SK-N-SH (cell line): ENCODE results near the gene TMEM44. TPM values are rescaled to one million over a fixed set of nuclear protein-coding genes. Genes with fewer than 3 reads are reported as not detected.

Source experiments
- CTCF ChIA-PET: fragments of 300-600, 350-600 bp; formaldehyde crosslinking; extraction: SDS; loops from one replicate; lab custom pipeline; 2021; lab: Yijun Ruan, JAX
- POLR2A ChIA-PET: fragments of 350-600 bp; sonication (Branson Sonifier 250); formaldehyde crosslinking; extraction: SDS; loops from one replicate; lab custom pipeline; 2020; ENCODE audit warnings: antibody characterized with exemption, inconsistent platforms; lab: Yijun Ruan, JAX
- DNase-seq: peaks from one replicate; pipeline ENCODE4 v3.0.0; 2012
- H2AFZ ChIP-seq: fragments of 200-600 bp; sonication (generic); 2 replicates; pipeline ENCODE4 v1.8.1; 2016; ENCODE audit warnings: antibody characterized with exemption, mild to moderate bottlenecking, low read depth
- H3F3A ChIP-seq: fragments of 200-600 bp; sonication (generic); replicated peaks from 2 replicates; pipeline ENCODE3; 2016; ENCODE audit warnings: antibody characterized with exemption, mild to moderate bottlenecking; ENCODE audit not compliant: insufficient read depth
- H3K27ac ChIP-seq, 2 experiments: fragments of 200-500 bp in 1 of 2; fragments of 200-600 bp in 1 of 2; sonication (Bioruptor generic) in 1 of 2; sonication (generic), shearing (Covaris generic) in 1 of 2; 2 replicates each; pipeline versions ENCODE4 v1.5.1 to v1.6.1; 2014 to 2016; ENCODE audit warnings: low read depth in 2 of 2, inconsistent platforms in 1 of 2, low read length in 1 of 2, mild to moderate bottlenecking in 1 of 2, mixed read lengths in 1 of 2
- H3K27me3 ChIP-seq: fragments of 200-600 bp; sonication (generic), shearing (Covaris generic); 2 replicates; pipeline ENCODE4 v1.6.1; 2016; ENCODE audit warnings: mixed run types; ENCODE audit not compliant: insufficient read depth
- H3K36me3 ChIP-seq, 2 experiments: fragments of 200-500 bp in 1 of 2; fragments of 200-600 bp in 1 of 2; sonication (Bioruptor generic) in 1 of 2; sonication (generic) in 1 of 2; replicated peaks in 1 of 2; 2 replicates each; pipeline versions ENCODE3 to v1.5.1; 2014 to 2016; ENCODE audit warnings: low read length in 1 of 2, mild to moderate bottlenecking in 1 of 2; ENCODE audit not compliant: insufficient read depth in 2 of 2, control insufficient read depth in 1 of 2
- H3K4me1 ChIP-seq, 2 experiments: fragments of 200-500 bp in 1 of 2; fragments of 200-600 bp in 1 of 2; sonication (Bioruptor generic) in 1 of 2; sonication (generic), shearing (Covaris generic) in 1 of 2; 2 replicates each; pipeline versions ENCODE4 v1.5.1 to v1.6.1; 2014 to 2016; ENCODE audit warnings: low read depth in 1 of 2, low read length in 1 of 2, mixed run types in 1 of 2; ENCODE audit not compliant: insufficient read depth in 2 of 2, control insufficient read depth in 1 of 2
- H3K4me2 ChIP-seq: fragments of 200-600 bp; sonication (generic), shearing (Covaris generic); 2 replicates; pipeline ENCODE4 v1.6.1; 2017; ENCODE audit warnings: mixed run types
- H3K4me3 ChIP-seq, 2 experiments: fragments of 200-500 bp in 1 of 2; fragments of 200-600 bp in 1 of 2; sonication (Bioruptor generic) in 1 of 2; sonication (generic), shearing (Covaris generic) in 1 of 2; 2 replicates each; pipeline versions ENCODE4 v1.5.1 to v1.8.1; 2014 to 2016; ENCODE audit warnings: low read depth in 2 of 2, inconsistent platforms in 1 of 2, low read length in 1 of 2, mild to moderate bottlenecking in 1 of 2, mixed read lengths in 1 of 2, moderate library complexity in 1 of 2
- H3K79me2 ChIP-seq: fragments of 200-600 bp; sonication (generic); 2 replicates; pipeline ENCODE4 v1.8.1; 2017; ENCODE audit warnings: mild to moderate bottlenecking; ENCODE audit not compliant: insufficient read depth
- H3K9ac ChIP-seq: fragments of 200-600 bp; sonication (generic); 2 replicates; pipeline ENCODE4 v1.6.1; 2017; ENCODE audit warnings: mixed run types
- H3K9me2 ChIP-seq: fragments of 200-600 bp; sonication (generic); 2 replicates; pipeline ENCODE4 v1.6.1; 2017; ENCODE audit warnings: mixed run types
- H3K9me3 ChIP-seq: fragments of 200-600 bp; sonication (generic); 2 replicates; pipeline ENCODE4 v1.6.1; 2017; ENCODE audit warnings: mixed run types, mild to moderate bottlenecking, moderate library complexity
- H4K20me1 ChIP-seq: fragments of 200-600 bp; sonication (generic); 2 replicates; pipeline ENCODE4 v1.6.1; 2017; ENCODE audit warnings: mild to moderate bottlenecking, mixed run types; ENCODE audit not compliant: insufficient read depth
- CHD2 ChIP-seq: fragments of 150-350 bp; IDR thresholded peaks from 2 replicates; pipeline ENCODE4 v1.6.1; 2018; ENCODE audit warnings: low read length; ENCODE audit not compliant: partially characterized antibody
- ELF1 ChIP-seq: IDR thresholded peaks from 2 replicates; pipeline ENCODE4 v1.4.0; 2012
- EP300 ChIP-seq, 2 experiments: IDR thresholded peaks; 2 replicates each; pipeline versions ENCODE4 v1.4.0 to v1.6.1; 2012; ENCODE audit warnings: borderline replicate concordance in 1 of 2, low read depth in 1 of 2, low read length in 1 of 2
- FOSL2 ChIP-seq: IDR thresholded peaks from 2 replicates; pipeline ENCODE4 v1.4.0; 2012; ENCODE audit warnings: low read depth, mild to moderate bottlenecking, moderate library complexity, borderline replicate concordance
- FOXM1 ChIP-seq: IDR thresholded peaks from 2 replicates; pipeline ENCODE4 v1.4.0; 2012; ENCODE audit warnings: low read depth, mild to moderate bottlenecking
- GABPA ChIP-seq: IDR thresholded peaks from 2 replicates; pipeline ENCODE4 v1.4.0; 2012; ENCODE audit warnings: low read depth, mild to moderate bottlenecking
- GATA2 ChIP-seq: sonication (generic); formaldehyde crosslinking; IDR thresholded peaks from 2 replicates; pipeline ENCODE4 v1.5.0; 2020; ENCODE audit warnings: mild to moderate bottlenecking, missing genetic modification reagents
- JUND ChIP-seq: IDR thresholded peaks from 2 replicates; pipeline ENCODE4 v1.4.0; 2012
- MAX ChIP-seq: IDR thresholded peaks from 2 replicates; pipeline ENCODE4 v1.4.0; 2012; ENCODE audit warnings: low read depth
- MEF2A ChIP-seq: IDR thresholded peaks from 2 replicates; pipeline ENCODE4 v1.4.0; 2012; ENCODE audit warnings: low read depth, borderline replicate concordance
- NFIC ChIP-seq: IDR thresholded peaks from 2 replicates; pipeline ENCODE4 v1.4.0; 2012; ENCODE audit warnings: borderline replicate concordance
- NRF1 ChIP-seq: IDR thresholded peaks from 2 replicates; pipeline ENCODE4 v1.6.1; 2012; ENCODE audit warnings: low read depth, mild to moderate bottlenecking, low read length
- POLR2AphosphoS5 ChIP-seq: IDR thresholded peaks from 2 replicates; pipeline ENCODE4 v1.6.1; 2012; ENCODE audit warnings: low read depth, low read length
- RCOR1 ChIP-seq: fragments of 150-350 bp; IDR thresholded peaks from 2 replicates; pipeline ENCODE4 v1.6.1; 2017; ENCODE audit warnings: antibody characterized with exemption, low read length
- REST ChIP-seq: IDR thresholded peaks from 2 replicates; pipeline ENCODE4 v1.6.1; 2012; ENCODE audit warnings: mild to moderate bottlenecking, low read depth, low read length, moderate library complexity
- RXRA ChIP-seq: IDR thresholded peaks from 2 replicates; pipeline ENCODE4 v1.4.0; 2012; ENCODE audit warnings: low read depth, mild to moderate bottlenecking, borderline replicate concordance
- SIN3A ChIP-seq: IDR thresholded peaks from 2 replicates; pipeline ENCODE4 v1.6.1; 2012; ENCODE audit warnings: low read depth, mild to moderate bottlenecking, low read length, moderate library complexity, borderline replicate concordance
- TAF1 ChIP-seq: IDR thresholded peaks from 2 replicates; pipeline ENCODE4 v1.6.1; 2012; ENCODE audit warnings: low read depth, mild to moderate bottlenecking, low read length, moderate library complexity, borderline replicate concordance
- TCF12 ChIP-seq: IDR thresholded peaks from 2 replicates; pipeline ENCODE4 v1.4.0; 2012
- WGBS: methylation state at CpG from one replicate; pipeline ENCODE4 v1.1.6; 2017; ENCODE audit warnings: low lambda C conversion rate; 5-methylcytosine and 5-hydroxymethylcytosine counted together
- polyA plus RNA-seq, 3 experiments: library from polyadenylated mRNA; depleted of rRNA; stranded (reverse); fragments of >200 nt; gene quantifications; 2 replicates each; pipeline ENCODE4 v1.2.3, GENCODE V29; 2012
- TF ChIP-seq, protein P1 (sequence below): IDR thresholded peaks from 2 replicates; pipeline ENCODE4; 2012
- TF ChIP-seq, protein P2 (sequence below): IDR thresholded peaks from 2 replicates; pipeline ENCODE4 v1.4.0; 2012; ENCODE audit warnings: low read depth, borderline replicate concordance
- TF ChIP-seq, protein P3 (sequence below): fragments of 150-350 bp; IDR thresholded peaks from 2 replicates; pipeline ENCODE4 v1.6.1; 2017; ENCODE audit warnings: antibody characterized with exemption, low read length, low read depth, borderline replicate concordance

TMEM44 gene
- polyA plus RNA-seq, 1 of the 3 experiments (the other 2 are of a cell fraction): 22.6 TPM

DNA sequence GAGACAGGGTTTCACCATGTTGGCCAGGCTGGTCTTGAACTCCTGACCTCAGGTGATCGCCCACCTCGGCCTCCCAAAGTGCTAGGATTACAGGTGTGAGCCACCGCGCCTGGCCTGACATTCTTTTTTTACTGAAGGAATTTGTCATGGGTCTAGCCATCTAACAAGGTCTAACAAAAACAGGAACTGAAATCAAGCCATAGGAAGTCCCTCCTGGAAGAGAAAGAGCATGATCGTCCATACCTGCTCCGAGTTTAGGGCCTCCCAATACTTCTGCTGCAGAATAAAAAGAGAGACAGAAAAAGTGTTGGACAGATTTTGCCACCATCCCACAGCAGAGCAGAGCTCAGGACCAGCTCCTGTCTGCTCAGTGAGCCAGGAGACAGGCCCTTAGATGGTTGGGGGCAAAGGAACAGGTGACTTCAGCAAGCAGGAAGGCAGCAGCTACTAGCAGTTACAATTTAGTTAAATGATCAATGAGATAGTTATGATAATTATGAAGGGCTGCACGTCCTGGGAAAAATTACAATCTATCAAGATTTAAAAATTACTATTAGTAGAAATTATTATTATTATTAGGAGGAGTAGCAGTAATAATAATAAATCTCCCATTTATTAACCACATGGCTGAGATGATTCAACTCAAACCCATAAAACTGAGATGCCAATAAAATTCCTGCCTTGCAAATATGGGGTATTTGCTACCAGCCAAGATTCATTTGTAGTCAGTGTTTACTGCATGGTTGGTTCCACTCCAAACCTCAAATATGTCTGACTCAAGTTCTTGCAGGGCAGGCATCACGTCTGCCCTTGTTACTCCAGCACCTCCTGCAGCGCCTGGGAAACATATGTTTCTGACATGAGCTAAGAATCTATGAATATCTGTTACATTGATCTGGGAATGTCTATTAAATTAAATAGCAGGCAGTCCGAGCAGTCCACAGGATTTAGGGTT is 40.1 kb downstream of the TMEM44 start:
- 57% methylated on average over 10 of the region's 10 CpGs for WGBS
- Histone ChIP-seq H3K27me3 (no peaks in the 10 kb centered on the region), H3F3A (peaks cover 35% of the 10 kb centered on the region), H4K20me1 (no peaks in the 10 kb centered on the region), H3K4me1 (peaks cover 8 to 14% of the 10 kb centered on the region in 2 experiments; a peak in 2 of 4 replicates), H3K36me3 (peaks cover 0 to 13% of the 10 kb centered on the region in 2 experiments), H3K9me2 (no peaks in the 10 kb centered on the region), H3K4me2 (peak overlapping the region; percentile 61; the same call in 1 of the 2 replicates), H3K4me3 (no peak overlapping the region), H3K27ac (peak overlapping the region in 1 of 2 experiments; percentile 94; a peak in 2 of 4 replicates), H3K9me3 (no peaks in the 10 kb centered on the region), H3K79me2 (no peaks in the 10 kb centered on the region), H3K9ac (peak overlapping the region; percentile 53), H2AFZ (no peak overlapping the region)
- ChIA-PET CTCF (interaction anchor here (0.7 to 5.2 kb wide), 12 partner anchors 10 to 260 kb away, joined by 3 to 64 read pairs (median 6); no protein-coding TSS in a partner anchor), POLR2A (interaction anchor here (0.6 kb wide), 1 partner anchor 967 kb away, joined by 3 read pairs; no protein-coding TSS in a partner anchor)
- DNase-seq: peak; percentile 68
- TF ChIP-seq NRF1 (no peak), MAX (peak; percentile 94), GABPA (0 out of 2 replicates have a peak, but pooled peaks have one; percentile 17), REST (peak; percentile 71; the same call in 1 of the 2 replicates), JUND (peak; percentile 99), FOSL2 (peak; percentile 98), EP300 (IDR thresholded peaks at IDR 0.05; ENCODE audit: borderline replicate concordance in 1 of 2, low read depth in 1 of 2, low read length in 1 of 2) (peak; percentile 65 to 99), ELF1 (0 out of 2 replicates have a peak, but pooled peaks have one; percentile 18), RXRA (peak; percentile 94), TAF1 (no peak), GATA2 (CRISPR knock-in tag) (peak; percentile 41; the same call in 1 of the 2 replicates), FOXM1 (peak; percentile 91), TCF12 (peak; percentile 100), RCOR1 (peak; percentile 80; the same call in 1 of the 2 replicates), SIN3A (peak; percentile 93; the same call in 1 of the 2 replicates), MEF2A (peak; percentile 93), POLR2AphosphoS5 (peak; percentile 97), CHD2 (peak; percentile 15), NFIC (peak; percentile 100)
- TF ChIP-seq, protein P1, sequence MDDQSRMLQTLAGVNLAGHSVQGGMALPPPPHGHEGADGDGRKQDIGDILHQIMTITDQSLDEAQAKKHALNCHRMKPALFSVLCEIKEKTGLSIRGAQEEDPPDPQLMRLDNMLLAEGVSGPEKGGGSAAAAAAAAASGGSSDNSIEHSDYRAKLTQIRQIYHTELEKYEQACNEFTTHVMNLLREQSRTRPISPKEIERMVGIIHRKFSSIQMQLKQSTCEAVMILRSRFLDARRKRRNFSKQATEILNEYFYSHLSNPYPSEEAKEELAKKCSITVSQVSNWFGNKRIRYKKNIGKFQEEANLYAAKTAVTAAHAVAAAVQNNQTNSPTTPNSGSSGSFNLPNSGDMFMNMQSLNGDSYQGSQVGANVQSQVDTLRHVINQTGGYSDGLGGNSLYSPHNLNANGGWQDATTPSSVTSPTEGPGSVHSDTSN: peak; percentile 97
- TF ChIP-seq, protein P2, sequence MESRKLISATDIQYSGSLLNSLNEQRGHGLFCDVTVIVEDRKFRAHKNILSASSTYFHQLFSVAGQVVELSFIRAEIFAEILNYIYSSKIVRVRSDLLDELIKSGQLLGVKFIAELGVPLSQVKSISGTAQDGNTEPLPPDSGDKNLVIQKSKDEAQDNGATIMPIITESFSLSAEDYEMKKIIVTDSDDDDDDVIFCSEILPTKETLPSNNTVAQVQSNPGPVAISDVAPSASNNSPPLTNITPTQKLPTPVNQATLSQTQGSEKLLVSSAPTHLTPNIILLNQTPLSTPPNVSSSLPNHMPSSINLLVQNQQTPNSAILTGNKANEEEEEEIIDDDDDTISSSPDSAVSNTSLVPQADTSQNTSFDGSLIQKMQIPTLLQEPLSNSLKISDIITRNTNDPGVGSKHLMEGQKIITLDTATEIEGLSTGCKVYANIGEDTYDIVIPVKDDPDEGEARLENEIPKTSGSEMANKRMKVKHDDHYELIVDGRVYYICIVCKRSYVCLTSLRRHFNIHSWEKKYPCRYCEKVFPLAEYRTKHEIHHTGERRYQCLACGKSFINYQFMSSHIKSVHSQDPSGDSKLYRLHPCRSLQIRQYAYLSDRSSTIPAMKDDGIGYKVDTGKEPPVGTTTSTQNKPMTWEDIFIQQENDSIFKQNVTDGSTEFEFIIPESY: peak; percentile 92
- TF ChIP-seq, protein P3, sequence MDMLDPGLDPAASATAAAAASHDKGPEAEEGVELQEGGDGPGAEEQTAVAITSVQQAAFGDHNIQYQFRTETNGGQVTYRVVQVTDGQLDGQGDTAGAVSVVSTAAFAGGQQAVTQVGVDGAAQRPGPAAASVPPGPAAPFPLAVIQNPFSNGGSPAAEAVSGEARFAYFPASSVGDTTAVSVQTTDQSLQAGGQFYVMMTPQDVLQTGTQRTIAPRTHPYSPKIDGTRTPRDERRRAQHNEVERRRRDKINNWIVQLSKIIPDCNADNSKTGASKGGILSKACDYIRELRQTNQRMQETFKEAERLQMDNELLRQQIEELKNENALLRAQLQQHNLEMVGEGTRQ: no peak
